HG02870 (cell line): Measurements from ENCODE around the gene INPP5A.

Experiments
- ATAC-seq: cut with Tn5 transposase; IDR thresholded peaks from one replicate; pipeline ENCODE4 v1.9.1; 2021; ENCODE audit warnings: mild to moderate bottlenecking, moderate library complexity; ENCODE audit not compliant: unreplicated experiment

INPP5A gene

DNA sequence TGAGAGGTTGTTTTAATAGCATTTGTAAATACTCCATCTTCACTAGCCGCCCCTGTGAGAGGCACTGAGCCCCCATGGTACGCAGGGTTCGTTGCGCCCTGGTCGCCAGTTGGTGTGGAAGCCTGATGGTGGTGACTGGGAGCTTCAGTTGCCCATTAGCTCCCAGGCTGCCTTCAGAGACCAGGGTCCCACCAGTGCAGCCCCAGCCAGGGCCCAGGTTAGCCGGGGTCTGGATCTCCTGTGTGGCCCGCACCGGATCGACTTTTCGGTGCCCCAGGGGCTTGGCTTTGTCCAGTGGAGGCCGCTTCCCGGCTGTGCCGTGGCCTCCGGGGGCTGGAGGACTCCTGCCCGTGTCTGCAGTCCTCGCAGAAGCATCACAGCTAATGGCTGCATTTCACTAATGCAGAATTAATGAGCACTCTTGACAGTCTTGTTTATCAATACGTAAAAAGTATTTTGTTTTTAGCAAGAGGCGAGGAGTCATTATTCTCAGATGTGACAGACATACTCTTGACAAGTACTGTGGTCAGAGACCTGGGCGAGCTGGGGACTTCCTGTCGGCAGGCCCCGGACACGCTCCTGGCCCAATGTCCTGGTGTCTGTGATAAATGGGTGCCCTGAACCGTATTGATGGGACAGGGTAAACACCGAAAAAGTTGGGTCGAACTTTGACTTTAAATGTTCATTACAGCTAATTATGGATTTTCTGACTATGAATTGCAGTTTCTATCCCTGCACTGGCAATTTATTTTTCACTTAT lies 148.5 kb downstream of the INPP5A start:
- no peak for ATAC-seq

DNA sequence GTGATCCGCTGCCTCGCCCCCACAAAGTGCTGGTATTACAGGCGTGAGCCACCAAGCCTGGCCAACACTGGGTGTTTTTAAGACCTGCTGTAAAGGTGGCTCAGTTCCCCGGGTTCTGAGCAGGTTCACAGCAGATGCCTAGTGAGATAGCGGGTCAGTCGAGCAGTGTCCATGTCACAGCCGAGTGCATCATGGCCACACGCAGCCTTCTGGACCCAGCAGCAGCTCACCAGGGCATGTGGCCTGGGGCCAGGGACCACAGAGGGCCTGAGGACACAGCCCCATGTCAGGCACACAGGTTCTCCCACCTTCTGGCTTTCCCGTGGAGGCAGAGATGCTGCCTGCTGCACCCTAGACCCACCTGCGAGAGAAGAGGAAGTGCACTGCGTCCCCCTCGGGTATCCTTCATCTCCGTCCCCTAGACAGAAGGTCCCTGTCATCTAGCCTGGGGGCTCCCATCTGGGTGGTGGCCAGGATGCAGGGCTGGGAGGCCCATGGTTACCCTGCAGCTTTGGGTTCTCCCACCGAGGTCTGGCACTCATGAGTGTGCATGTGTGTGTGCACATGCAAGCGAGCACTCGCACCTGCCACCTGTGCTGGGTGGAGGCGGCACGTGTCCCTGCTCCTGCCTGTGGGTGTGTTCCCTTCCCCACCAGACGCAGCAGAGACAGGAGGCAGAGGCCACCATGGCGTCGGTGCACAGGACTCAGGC lies 149.8 kb downstream of the INPP5A start:
- no peak for ATAC-seq

DNA sequence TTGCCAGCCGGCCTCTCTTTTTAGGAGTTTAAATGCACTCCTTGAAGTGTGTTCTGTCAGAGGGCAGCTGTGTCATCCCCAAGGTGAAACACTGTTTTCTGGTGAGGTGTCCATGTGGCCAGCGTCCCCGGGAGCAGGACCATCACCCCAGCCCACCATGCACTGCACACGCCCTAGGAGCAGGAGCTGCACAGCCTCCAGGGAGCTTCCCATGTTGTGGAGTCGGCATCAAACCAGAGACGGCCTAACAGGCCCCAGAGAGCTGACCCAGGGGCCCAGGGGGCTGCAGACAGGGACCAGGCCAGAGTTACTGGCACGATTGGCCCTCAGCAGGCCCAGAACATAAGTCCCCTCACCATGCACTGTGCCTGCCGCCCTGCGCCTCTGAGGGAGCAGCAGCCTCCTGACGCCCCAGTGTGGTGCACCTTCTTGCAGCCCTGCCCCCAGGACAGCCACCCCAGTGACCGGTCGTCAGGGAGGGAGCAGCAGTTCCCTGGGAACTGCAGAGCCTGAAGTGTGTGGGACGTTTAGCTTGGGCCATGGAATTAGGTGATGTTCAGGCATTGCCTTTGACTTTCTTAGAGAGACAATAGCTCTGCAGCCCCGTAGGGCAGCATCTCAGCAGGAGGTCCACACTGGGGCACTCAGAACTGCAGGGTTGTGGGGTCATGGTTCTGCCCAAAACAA lies 150.4 kb downstream of the INPP5A start:
- no peak for ATAC-seq

DNA sequence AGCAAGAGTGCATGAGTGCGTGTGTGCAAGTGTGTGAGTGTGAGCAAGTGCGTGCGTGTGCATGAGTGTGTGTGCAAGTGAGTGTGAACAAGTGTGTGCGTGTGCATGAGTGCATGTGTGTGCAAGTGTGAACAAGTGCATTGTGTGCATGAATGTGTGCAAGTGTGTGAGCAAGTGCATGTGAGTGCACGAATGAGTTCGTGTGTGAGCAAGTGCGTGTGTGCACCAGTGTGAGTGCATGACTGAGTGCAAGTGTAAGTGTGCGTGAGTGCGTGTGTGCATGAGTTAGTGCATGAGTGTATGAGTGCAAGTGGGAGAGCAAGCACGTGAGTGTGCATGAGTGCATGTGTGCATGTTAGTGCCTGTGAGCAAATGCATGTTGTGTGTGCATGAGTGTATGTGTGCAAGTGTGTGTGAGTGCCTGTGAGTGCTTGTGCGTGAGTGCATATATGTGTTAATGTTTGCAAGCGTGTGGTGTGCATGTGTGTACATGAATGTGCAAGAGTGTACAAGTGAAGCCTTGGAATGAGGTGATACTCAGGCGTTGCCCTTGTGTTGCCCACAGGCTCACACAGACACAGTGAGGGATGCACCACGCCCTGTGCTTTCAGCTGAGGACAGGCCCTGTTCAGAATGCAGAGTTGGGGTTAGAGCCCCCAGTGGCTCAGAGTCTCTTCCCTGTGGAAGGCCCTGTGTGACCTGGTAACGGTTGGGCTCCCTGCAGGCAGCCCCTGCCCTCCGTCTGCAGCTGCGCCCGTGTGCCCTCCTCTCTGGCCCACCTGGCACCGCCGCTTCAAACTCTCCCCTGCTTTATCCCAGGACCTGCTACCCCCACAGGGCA lies 151.2 kb downstream of the INPP5A start:
- ATAC-seq: no peak

DNA sequence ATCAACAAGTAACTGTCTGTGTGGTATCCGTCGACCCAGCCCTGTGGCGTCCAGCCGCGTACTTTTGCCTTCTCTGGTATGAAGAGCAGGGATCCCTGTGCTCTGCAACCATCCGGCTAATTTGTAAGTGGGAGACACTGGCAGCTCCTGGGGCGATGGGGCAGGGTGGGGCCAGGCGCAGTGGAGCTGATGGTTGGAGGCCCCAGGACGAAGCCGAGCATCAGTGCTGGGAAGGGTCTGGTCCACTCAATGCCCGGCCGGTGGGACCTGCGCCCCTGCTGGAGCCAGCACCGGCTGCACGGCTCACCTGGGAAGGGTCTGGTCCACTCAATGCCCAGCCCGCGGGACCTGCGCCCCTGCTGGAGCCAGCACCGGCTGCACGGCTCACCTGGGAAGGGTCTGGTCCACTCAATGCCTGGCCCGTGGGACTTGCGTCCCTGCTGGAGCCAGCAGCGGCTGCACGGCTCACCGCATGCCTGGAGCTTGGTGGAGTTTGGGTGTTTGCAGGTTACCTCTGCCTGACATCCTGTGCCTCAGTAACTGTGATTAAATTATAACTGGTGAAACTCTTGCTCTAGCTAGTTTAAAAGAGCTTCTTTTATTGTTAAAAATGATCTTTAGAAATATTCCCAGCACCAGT lies 152.3 kb downstream of the INPP5A start:
- ATAC-seq: no peak

DNA sequence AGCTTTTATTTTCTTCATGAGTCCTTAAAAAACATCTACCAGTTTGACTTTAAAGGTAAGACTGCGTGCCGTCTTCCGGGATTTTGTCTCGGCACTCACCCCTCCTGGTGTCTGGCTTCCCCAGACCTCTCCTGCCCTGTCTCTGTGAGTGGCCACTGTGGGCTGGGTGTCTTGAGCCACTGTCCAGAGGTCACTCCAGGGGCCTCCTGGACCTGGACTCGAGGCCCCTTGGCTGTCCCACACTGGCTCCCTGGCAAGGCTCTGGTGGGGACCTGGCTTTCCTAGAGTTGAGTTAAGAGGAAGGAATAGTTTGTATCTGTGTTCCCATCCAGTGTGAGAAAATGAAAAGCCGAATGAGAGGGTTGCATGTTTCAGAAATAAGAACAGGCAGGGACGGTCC lies 152.8 kb downstream of the INPP5A start:
- ATAC-seq: no peak

DNA sequence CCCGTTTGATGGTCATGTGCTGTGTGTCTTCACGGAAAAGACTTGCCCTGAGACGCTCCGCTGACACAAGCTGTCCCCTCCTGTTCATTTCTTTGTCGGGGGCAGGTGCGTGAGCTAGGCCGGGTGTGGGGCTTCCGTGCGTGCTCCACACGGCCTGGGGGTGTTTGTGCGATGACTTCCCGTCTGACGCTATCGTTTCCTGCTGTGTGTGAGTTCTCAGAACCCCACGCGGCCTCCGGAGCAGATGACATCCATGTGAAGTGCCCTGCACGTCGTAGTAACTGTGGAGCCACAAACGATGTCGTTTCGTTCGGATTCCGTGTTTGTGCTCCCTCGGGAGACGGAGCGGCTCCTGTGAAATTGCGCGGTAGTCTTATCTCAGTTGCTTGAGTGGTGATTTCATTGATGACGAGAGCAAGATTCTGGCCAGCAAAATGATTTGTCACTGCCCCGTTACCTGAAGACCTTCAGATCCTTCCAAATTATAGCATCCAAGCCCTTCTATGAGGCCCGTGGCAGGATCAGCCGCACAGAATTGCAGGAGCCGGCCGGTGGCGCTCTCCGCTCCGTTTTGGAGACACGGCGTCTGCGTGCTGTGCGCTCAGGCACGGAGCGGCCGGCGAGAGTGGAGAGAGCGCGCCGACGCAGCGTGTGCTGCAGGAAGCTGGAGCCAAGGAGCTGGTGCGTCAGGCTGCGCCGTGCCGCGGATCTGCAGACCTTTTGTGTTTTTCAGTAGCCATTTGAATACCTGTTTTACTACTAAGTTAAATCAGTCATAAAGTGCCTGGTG lies 153.4 kb downstream of the INPP5A start:
- no peak for ATAC-seq

DNA sequence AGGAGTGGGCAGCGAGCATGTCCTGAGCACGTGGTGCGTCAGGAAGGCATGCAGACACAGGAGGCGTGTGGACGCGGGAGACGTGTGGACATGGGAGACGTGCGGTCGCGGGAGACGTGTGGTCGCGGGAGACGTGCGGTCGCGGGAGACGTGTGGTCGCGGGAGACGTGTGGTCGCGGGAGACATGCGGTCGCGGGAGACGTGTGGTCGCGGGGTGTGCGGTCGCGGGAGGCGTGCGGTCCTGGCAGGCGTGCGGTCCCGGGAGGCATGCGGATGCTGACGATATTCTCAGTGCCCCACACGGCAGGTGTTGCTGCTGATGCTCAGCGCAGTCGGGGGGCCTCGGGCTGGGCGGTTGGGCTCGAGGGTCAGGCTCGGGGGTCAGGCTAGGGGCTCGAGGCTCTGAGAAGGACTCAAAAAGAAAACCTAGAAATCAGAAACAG lies 154.1 kb downstream of the INPP5A start:
- no peak for ATAC-seq

DNA sequence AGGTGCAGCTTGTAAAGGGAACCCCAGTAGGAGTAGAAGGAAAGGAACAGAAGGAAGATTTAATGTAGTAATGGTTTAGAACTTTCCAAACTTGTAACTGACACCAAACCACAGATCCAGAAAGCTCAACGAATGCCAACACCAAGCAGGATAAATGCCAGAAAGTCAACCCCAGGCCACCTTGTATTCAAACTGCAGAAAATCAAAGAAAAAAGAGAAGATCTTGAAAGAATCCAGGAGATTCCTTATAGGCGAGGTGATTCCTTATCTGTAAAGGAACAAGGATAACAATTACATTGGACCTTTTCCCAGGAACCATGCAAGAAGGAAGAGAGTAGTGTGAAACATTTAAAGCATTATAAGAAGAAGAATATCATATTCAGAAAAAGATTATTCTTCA lies 154.7 kb downstream of the INPP5A start:
- ATAC-seq: no peak

DNA sequence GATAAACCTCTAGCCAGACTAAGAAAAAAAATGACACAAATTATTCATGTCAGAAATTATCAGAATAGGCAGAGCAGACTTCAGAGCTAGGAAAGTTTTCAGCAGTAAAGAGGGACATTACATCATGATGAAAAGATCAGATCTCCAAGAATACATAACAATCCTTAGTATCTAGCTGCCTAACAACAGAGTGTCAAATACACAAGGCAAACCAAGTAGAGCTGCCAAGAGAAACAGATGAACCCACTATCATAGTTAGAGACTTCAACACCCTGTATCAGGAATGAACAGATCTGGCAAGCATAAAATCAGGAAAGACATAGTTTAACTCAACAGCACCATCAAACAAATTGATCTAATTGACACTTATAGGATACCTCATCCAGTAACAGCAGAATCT lies 156.1 kb downstream of the INPP5A start:
- no peak for ATAC-seq

DNA sequence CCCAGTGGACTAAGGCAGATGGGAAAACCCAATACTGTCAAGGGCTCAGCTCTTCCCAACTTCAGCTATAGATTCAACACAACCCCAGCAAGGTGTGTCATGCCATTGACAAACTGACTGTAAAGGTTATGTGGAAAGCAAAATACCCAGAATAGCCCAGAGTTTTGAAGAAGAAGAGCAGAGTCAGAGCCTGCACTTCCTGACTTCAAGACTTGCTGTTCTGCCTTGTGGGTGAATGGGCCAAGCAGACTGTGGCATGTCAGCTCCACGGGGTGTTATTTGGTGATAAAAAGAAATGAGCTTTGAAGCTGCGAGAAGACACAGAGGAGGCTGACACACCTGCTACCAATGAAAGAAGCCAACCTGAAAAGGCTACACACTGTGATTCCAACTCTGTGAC lies 158.6 kb downstream of the INPP5A start:
- ATAC-seq: no peak

DNA sequence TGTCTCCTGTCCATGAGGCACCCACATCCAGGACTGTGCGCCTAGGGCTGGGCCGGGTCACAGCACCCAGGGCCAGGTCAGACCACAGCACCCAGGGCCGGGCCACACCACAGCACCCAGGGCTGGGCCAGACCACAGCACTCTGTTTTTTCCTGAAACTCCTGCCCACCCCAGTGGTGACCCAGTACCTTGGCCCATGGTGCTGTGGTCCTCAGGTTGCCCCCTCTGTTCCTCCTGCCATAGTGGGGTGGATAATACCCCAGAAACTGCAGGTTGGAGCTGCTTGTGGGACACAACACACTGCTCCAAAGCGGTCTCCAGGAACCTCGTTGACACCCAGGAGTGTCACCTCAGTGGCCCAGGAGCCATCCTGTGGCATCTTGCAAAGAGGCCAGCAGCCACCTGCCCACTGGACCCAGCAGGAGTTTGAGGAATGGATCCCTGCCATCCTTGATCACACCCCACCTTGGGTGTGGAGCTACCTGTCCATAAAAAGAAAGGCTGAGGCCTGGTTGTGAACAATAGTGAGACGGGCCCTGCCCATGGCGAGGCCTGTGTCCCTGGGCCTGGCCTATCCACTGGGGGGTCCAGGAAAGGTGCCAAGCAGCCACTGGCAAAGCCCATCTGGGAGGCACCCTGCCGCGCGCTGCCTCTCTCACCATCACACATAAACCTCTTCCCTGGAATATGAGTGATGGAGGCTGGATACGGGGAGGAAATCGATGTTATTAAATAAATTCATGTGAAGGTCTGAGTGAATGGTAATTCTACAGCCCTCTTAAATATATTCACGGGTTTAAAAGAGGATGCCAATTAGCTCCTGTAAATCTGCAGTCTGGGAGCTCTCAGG lies 159.4 kb downstream of the INPP5A start:
- no peak for ATAC-seq

DNA sequence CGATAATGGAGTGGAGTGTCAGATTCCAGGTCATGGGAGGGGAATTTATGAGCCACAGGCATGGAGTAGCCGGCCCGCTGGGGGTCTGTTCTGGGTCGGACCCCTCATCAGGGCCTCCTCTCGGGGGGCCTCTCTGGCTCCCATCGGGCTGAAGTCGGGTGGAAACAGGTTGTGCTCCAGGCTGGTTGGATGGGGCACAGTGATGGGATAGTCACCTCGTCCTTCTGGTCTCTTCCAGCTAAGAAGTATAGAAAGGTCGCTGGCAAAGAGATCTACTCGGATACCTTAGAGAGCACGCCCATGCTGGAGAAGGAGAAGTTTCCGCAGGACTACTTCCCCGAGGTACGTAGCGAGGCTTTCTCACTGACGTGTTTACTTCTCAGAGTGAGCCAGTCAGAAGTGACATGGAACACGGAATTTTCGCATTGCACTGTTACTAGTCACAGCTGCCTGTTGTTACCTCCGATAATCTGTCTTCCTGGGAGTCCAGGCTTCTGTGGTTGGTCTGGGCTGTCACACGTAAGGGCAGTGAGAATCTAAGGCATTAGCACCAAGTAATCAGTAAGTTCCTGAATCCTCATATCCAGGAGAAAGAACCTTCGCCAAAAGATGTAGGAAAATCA lies 160.1 kb downstream of the INPP5A start:
- ATAC-seq: no peak

DNA sequence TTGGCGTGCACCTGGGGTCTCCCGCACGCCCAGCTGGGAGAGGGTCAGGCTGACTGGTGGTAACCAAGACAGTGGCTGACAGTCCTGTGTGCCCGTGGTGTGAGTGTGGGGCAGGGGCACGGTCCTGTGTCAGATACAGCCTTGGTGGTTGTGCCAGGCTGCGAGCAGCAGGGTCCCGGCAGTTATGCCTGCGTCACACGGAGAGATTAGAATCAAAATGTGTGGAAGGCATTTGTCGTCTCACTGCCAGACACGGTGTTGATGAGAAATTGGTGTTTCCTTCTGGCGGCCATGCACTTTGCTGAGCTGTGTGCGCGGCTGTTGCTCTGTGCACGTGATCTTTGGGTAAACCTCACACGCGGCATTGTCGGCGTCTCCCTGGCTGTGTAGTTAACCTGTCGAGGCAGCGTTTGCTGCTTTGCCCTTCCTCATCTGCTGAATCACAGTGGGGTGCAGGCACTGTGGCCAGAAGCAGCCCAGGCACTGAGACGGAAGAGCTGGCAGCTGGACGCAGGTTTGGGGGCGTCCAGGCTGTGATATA lies 160.7 kb downstream of the INPP5A start:
- no peak for ATAC-seq

DNA sequence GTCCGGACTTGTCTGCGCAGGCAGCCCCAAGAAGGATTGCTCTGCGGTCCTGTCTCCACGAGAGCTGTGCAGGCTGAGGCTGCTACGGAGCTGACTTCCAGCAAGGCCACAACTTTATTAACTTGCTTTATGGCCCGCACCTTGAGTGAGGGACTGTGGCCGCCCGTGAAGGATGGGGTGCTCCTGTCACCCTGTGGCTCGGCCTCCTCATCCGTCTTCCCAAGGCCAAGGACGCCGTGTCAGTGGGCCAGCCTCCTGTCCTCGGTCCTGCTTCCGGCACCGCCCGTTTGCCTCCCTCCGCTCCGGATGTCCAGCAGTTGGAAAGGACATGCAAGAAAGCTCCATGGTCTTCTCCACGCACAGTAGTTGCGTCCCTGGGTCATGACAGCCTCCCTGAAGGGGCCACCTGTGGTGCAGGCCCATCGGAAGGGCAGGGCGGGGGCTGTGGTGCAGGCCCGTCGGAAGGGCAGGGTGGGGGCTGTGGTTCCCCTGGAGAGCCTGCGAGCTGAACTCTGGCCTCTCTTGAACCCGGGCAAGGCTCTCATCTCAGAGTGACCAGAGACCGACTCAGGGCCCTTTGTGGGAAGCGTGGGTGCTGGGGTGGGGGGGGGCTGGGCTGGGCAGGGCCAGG lies 161.3 kb downstream of the INPP5A start:
- ATAC-seq: no peak

DNA sequence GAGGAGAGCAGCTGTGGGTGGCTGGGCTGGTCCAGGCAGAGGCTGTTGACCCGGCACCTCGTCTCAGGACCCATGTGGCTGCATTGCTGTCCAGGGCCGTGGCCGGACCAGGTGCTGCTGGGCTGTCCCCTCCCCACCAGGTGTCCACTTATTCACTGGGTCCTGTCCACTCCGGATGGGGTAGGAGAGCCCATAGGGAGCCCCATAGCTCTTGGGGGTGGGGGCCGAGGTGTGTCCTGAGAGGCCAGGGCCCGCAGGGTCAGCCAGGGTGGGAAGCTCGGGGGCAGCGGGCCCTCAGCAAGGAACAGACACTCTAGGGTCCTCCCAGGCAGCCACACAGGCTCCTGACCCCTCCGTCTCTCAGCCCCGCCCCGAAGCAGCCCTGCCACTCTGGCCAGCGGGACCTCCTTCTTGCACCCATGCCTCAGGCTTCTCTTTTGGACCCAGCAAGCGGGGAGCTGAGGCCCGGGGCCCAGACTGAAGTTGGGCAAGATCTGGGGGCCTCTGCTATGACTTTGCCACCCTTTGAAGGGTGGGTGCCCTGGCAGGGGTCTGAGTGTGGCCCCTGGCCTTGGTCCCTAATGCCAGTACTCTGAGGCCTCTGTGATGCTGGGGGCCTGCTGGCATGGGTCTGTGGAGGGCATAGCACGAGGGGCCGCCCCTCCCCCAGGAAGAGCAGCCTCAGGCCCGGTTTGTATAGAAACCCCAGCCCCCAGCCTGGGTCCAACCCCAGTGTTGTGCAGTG lies 162.0 kb downstream of the INPP5A start:
- no peak for ATAC-seq
